Lower leg skin (tissue), 4 donors: Measurements from ENCODE around the gene UBAP2. TPM values are rescaled to one million over a fixed set of nuclear protein-coding genes. Genes with fewer than 3 reads are reported as not detected.

Source experiments
- DNase-seq, 2 donors: peaks; one replicate each; pipeline ENCODE4 v3.0.0-alpha.2; 2019; ENCODE audit warnings: low spot score in 2 of 2
- H3K4me3 ChIP-seq: fragments of 200-600 bp; sonication (generic); 2 replicates; pipeline ENCODE4 v1.5.1; 2017; ENCODE audit warnings: mild to moderate bottlenecking, low read depth; ENCODE audit not compliant: poor library complexity, severe bottlenecking
- CTCF ChIP-seq, 3 donors: fragments of 450-650 bp; IDR thresholded peaks; one replicate each; pipeline ENCODE4 v1.5.1; 2016; ENCODE audit warnings: antibody characterized with exemption in 3 of 3, mild to moderate bottlenecking in 3 of 3, moderate library complexity in 2 of 3
- POLR2A ChIP-seq, 2 donors: fragments of 450-650 bp; IDR thresholded peaks; one replicate each; pipeline ENCODE4 v1.6.1; 2016 to 2017; ENCODE audit warnings: antibody characterized with exemption in 2 of 2, mild to moderate bottlenecking in 1 of 2, moderate library complexity in 1 of 2
- WGBS, 2 donors: methylation state at CpG; one replicate each; pipeline ENCODE4 v1.1.5; 2018; 5-methylcytosine and 5-hydroxymethylcytosine counted together
- intact Hi-C: fragments of 100-400 bp; cut with DNase I; formaldehyde crosslinking; loops from one replicate; pipeline ENCODE4 v1.15.0; 2023; ENCODE audit warnings: low total_unique reads
- total RNA-seq, 4 donors: library from RNA; depleted of rRNA; stranded (reverse); fragments of >200 nt; gene quantifications; one replicate each; pipeline ENCODE4 v1.1.0, GENCODE V29; 2016

UBAP2 gene
- total RNA-seq, 4 donors from 2014 or later = 20.0 to 29.1 (median 28.6) TPM

DNA sequence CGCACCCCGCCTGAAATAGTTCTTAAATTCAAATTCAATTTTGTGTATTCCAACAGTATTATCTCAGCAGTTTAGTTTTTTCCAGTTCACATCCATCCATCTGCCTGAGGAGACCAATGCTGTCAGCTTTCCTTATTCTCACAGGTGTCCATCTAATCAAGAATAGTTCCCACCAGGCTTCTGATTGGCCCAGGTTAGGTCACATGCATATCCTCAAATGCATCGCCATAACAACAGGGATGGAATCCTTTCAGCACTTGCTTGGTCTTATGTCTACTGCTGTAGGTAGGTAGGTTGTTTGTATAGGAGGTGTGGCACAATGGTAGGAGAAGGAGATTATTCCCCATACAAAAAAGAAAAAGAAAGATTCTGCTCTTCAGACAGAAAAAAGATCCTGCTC is 140.6 kb downstream of the UBAP2 start:
- H3K4me3 ChIP-seq = no peak overlapping the region
- WGBS, 2 donors = 97 to 100% methylated on average over 3 of the region's 3 CpGs
- TF ChIP-seq POLR2A (IDR thresholded peaks at IDR 0.05) = no peak
- TF ChIP-seq CTCF (IDR thresholded peaks at IDR 0.05) = no peak
- DNase-seq = no peak
- intact Hi-C loops = no loop called here

DNA sequence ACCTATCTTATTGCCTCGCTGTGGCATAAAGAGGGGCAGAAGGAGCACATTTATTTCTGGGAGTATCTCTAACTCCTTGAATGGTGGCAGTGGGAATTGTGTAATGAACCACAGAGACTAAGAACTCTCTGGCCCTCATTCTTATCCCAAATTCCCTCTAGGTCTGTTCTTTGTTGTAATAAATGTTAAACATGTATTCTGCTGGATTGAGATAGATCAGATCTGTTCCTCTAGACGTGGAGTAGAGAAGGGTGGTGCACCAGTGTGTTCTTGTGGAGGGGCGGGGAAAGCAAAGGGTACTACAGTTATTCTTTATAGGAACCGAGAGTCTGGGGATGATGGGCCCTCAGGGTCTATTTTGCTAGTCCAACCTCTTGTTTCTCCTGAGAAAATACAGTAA is 141.3 kb downstream of the UBAP2 start:
- intact Hi-C loops = no loop called here
- no peak overlapping the region for H3K4me3 ChIP-seq
- TF ChIP-seq CTCF (IDR thresholded peaks at IDR 0.05) (no peak), POLR2A (IDR thresholded peaks at IDR 0.05) (no peak)
- no peak for DNase-seq
- 60 to 64% methylated on average over 4 of the region's 4 CpGs for WGBS, 2 donors

DNA sequence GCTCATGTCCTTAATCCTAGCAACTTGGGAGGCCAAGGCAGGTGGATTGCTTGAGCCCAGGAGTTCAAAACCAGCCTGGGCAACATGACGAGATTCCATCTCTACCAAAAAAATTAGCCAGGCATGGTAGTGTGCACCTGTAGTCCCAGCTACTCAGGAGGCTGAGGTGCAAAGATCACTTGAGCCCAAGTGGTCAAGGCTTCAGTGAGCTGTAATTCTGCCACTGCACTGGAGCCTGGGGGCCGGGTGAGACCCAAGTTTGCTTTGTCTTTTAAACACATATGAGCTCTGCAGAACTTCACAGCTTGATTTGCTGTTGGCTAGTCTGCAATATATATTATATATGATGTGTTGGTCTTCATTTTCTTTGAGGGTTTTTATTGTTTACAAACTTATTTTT is 141.9 kb downstream of the UBAP2 start:
- TF ChIP-seq POLR2A (IDR thresholded peaks at IDR 0.05) (no peak), CTCF (IDR thresholded peaks at IDR 0.05) (no peak)
- intact Hi-C loops = no loop called here
- WGBS, 2 donors = 83 to 92% methylated on average over 2 of the region's 2 CpGs
- no peak for DNase-seq
- no peak overlapping the region for H3K4me3 ChIP-seq

DNA sequence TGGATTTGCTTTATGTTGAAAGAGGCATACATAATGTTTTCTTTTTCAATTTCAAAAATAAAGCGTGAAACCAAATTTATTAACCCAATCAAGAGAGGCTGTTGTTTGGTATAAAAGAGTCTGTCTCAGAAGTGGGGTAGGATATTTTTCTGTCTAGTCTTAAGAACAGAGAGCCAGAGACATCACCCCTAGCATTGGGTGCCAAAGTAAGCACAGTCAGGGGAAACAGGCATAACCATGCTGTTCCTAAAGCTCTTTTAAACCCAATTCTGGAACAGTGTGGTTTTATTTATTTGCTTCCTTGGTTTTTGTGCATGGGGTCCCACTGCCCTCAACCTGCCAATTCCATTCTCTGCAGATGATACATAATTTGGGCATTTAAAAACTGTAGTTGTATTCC is 143.6 kb downstream of the UBAP2 start:
- no peak for DNase-seq
- intact Hi-C loops = no loop called here
- H3K4me3 ChIP-seq = no peak overlapping the region
- 95 to 97% methylated on average over 1 of the region's 1 CpG for WGBS, 2 donors
- TF ChIP-seq POLR2A (IDR thresholded peaks at IDR 0.05) = no peak
- no peak for TF ChIP-seq CTCF (IDR thresholded peaks at IDR 0.05)

DNA sequence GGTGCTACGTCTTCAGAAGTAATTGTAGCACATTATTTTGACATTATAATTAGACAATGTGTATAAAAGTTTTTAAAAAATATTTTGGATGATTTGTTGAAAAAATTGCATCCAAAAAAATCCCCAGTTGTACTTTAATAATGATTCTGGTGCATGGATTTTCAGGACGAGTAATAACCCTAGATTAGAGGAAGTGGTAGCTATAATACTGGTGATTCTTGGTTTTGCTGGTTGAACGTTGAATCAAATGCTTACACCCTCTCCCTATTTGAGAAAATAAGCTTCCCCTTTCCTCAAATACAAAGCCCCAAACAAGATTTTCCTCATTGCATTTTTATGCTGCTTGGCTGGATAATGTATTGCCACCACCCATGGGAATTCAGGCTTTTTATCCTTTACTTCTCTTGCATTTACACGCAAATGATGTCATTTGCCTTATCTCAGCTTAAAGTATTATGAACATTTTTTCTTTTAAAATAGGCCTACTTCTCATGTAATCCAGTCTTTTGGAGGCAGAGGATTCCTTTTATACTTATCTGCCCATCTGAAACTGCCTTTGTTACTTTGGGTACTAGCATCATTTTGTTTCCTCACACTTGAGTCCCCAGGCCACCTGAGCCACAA is 145.4 kb downstream of the UBAP2 start:
- no peak for DNase-seq
- no peak overlapping the region for H3K4me3 ChIP-seq
- intact Hi-C loops = no loop called here
- 85 to 86% methylated on average over 4 of the region's 4 CpGs for WGBS, 2 donors
- TF ChIP-seq POLR2A (IDR thresholded peaks at IDR 0.05) = no peak
- no peak for TF ChIP-seq CTCF (IDR thresholded peaks at IDR 0.05)

DNA sequence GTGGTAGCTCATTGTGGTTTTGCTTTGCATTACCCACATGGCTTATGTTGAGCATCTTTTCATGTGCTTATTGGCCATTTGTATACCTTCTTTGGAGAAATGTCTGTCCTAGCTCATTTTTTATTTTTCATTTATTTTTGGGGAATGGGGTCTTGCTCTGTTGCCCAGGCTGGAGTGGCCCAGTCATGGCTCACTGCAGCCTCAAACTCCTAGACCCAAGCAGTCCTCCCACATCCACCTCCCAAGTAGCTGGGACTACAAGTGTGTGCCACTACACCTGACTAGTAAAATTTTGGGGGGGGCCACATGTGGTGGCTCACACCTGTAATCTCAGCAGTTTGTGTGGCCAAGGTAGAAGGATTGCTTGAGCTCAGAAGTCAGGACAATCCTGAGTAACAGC is 154.4 kb downstream of the UBAP2 start:
- TF ChIP-seq POLR2A (IDR thresholded peaks at IDR 0.05) (no peak), CTCF (IDR thresholded peaks at IDR 0.05) (no peak)
- intact Hi-C loops = no loop called here
- DNase-seq = no peak
- H3K4me3 ChIP-seq = no peak overlapping the region
